GM12872 (cell line): ENCODE data around the gene MYO1E.

Experiments
- CTCF ChIP-seq: IDR thresholded peaks from 3 replicates; pipeline ENCODE4 v1.5.1; 2011; ENCODE audit warnings: low read depth, mild to moderate bottlenecking, low read length, moderate library complexity; ENCODE audit not compliant: insufficient read depth

MYO1E gene

DNA sequence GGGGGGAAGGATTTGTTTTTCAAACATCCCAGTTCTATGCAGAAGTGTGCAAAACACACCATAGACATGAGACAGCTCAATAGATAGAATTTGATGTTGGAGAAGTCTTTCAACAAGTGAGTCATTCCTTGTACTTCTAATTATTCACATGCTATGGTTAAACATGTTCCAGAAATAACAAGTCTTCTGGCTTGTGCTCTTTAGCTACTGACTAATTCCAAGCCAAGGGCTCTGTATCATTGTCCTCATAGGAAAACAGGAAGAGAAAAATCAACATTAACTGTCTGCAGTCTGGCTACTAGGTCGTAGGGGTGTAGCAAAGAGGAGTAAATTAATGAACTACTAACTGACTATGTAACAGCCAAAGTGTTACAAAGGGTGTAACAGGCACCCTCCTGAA is 140.2 kb downstream of the MYO1E start:
- no peak for TF ChIP-seq CTCF

DNA sequence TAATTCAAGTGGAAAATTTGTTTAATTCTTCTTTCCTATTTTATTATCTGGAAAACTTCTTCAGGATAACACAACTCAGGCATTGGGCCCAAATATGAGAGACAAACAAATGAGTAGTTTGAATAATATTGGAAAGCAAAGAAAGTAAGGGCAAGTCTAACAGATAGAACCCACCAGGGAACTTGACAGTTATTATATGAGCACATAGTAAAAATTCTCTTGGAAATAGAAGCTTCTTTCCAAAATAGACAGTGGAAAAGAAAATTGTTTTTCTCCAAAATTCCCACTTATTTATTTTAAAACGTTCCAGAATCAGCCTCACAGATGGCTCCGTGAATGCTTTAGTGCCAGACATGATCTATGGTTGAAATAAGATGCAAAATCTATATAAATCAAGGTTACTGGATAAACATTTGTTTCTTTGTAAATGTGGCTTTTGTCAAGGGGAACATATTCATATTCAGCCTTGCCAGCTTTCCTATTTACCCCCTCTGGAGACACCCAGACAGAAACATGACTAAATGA is 142.1 kb downstream of the MYO1E start:
- TF ChIP-seq CTCF: no peak

DNA sequence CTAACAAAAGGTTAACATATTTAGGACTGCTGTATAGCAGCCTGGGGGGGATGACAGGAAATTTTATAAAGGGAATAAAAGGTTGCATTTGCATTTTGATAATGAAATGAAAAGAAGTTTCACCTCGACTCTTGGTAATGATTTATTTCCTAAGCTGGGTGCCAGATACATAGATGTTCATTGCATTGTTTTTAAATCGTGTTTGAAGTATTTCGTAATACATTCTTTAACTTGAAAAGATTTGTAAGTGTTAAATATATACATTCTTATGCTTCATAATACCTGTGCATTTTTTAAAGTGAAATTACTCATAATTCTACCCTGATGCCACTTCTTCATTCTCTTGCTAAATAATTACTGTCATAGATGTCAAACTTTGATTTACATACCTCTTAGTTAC is 143.2 kb downstream of the MYO1E start:
- TF ChIP-seq CTCF: no peak

GRCh38 chr15:59229015-59229414 is 143.7 kb downstream of the MYO1E start:
- TF ChIP-seq CTCF: no peak

DNA sequence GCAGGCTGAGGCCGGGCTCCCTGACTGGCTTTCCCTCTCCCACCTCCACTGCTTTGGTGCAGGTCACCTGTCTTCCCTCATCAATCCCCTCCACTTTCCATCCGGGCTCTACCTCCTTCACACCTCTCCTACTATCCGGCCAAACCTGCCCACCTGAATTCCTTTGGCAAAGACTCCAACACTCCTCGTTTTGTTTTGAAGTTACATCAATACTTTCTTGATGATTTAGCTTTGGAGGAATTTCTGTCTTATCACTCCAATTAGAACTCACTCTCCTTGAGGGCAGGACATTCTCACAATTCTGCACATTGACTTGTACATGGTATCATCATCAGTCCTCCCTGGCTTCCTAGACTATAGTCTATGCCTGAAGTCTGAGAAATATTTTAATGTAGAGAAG is 145.7 kb downstream of the MYO1E start:
- TF ChIP-seq CTCF: no peak

GRCh38 chr15:59224474-59224873 is 148.2 kb downstream of the MYO1E start:
- no peak for TF ChIP-seq CTCF

GRCh38 chr15:59223736-59224135 is 148.9 kb downstream of the MYO1E start:
- TF ChIP-seq CTCF: no peak
